Measurements from ENCODE around the gene SIT1. TPM values are rescaled to one million over a fixed set of nuclear protein-coding genes. Genes with fewer than 3 reads are reported as not detected.

The SIT1 gene
- total and polyA plus RNA-seq, 2 experiments from 2014 or later = 13.2 to 14.7 TPM

DNA sequence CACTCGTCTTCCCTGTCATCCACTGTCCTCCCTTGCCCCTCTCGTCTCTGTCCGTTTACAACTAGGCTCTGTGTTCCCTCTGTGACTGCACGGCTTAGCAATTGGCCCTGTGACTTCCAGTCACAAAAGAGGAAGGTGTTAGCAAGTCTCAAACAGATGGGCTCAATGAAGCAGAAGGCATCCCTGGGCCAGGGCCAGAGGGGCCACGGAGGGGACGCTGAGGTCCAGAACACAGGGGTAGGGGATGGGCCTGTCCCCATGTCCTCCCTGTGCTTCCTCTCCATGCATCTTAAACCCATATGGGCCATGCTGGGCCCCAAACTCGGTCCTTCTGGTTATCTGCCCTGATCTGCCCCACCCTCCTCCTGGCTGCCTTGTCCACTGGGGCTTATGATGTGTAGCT, 32.4 kb downstream of the SIT1 start, which contains the start of gene CD72:
Gene CD72, minus strand, starts transcription at position 89 of the 403 bp plus-strand sequence. CDS start 110 bp downstream, outside the sequence.
- H3K36me3 Mint-ChIP-seq (ENCODE audit: low read depth) = no peaks in the 10 kb centered on the region
- Histone ChIP-seq H3K4me1 (ENCODE audit: insufficient read depth) (peaks cover 14% of the 10 kb centered on the region), H3K36me3 (ENCODE audit: insufficient read depth) (no peaks in the 10 kb centered on the region), H3K79me2 (replicated peaks; ENCODE audit: insufficient read depth) (no peaks in the 10 kb centered on the region), H3K27ac (ENCODE audit: low read depth) (no peak within 1 kb of the TSS), H2AFZ (peak within 1 kb of the TSS; percentile 100), H4K20me1 (replicated peaks; ENCODE audit: insufficient read depth) (no peaks in the 10 kb centered on the region), H3F3A (replicated peaks; ENCODE audit: low read depth) (peaks cover 17% of the 10 kb centered on the region), H3K9me2 (ENCODE audit: insufficient read depth) (no peaks in the 10 kb centered on the region), H3K4me2 (peak within 1 kb of the TSS; percentile 95), H3K4me3 (peak within 1 kb of the TSS; percentile 85), H3K27me3 (ENCODE audit: insufficient read depth) (peaks cover 33% of the 10 kb centered on the region)
- H3K27me3 Mint-ChIP-seq (ENCODE audit: insufficient read depth, low read depth, poor library complexity) = peaks cover 34% of the 10 kb centered on the region
- DNase-seq (ENCODE audit: low spot score) (no peak), ATAC-seq (no peak)
- H3K4me3 Mint-ChIP-seq = peak within 1 kb of the TSS; percentile 78
- H3K27ac Mint-ChIP-seq = no peak within 1 kb of the TSS
- H3K4me1 Mint-ChIP-seq = peaks cover 14% of the 10 kb centered on the region
- no peaks in the 10 kb centered on the region for H3K9me3 Mint-ChIP-seq
- TF ChIP-seq EZH2 (IDR thresholded peaks at IDR 0.05; ENCODE audit: low read depth, unreplicated experiment) (no peak), NANOG (IDR thresholded peaks at IDR 0.05; ENCODE audit: borderline replicate concordance) (no peak), ZNF114 (CRISPR knock-in tag; IDR thresholded peaks at IDR 0.05) (no peak), POLR2AphosphoS5 (IDR thresholded peaks at IDR 0.05; ENCODE audit: low read depth) (no peak), ZNF331 (CRISPR knock-in tag; IDR thresholded peaks at IDR 0.05; ENCODE audit: low read depth) (no peak), STAT1 (IDR thresholded peaks at IDR 0.05; ENCODE audit: unreplicated experiment) (no peak), JUNB (IDR thresholded peaks at IDR 0.05; ENCODE audit: unreplicated experiment) (no peak), CREB1 (CRISPR knock-in tag; IDR thresholded peaks at IDR 0.05; ENCODE audit: low read depth) (no peak), EZH2phosphoT487 (IDR thresholded peaks at IDR 0.05; ENCODE audit: unreplicated experiment) (no peak)
- TF ChIP-seq, protein P1, sequence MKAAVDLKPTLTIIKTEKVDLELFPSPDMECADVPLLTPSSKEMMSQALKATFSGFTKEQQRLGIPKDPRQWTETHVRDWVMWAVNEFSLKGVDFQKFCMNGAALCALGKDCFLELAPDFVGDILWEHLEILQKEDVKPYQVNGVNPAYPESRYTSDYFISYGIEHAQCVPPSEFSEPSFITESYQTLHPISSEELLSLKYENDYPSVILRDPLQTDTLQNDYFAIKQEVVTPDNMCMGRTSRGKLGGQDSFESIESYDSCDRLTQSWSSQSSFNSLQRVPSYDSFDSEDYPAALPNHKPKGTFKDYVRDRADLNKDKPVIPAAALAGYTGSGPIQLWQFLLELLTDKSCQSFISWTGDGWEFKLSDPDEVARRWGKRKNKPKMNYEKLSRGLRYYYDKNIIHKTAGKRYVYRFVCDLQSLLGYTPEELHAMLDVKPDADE (IDR thresholded peaks at IDR 0.05) = no peak
- TF ChIP-seq, protein P2, sequence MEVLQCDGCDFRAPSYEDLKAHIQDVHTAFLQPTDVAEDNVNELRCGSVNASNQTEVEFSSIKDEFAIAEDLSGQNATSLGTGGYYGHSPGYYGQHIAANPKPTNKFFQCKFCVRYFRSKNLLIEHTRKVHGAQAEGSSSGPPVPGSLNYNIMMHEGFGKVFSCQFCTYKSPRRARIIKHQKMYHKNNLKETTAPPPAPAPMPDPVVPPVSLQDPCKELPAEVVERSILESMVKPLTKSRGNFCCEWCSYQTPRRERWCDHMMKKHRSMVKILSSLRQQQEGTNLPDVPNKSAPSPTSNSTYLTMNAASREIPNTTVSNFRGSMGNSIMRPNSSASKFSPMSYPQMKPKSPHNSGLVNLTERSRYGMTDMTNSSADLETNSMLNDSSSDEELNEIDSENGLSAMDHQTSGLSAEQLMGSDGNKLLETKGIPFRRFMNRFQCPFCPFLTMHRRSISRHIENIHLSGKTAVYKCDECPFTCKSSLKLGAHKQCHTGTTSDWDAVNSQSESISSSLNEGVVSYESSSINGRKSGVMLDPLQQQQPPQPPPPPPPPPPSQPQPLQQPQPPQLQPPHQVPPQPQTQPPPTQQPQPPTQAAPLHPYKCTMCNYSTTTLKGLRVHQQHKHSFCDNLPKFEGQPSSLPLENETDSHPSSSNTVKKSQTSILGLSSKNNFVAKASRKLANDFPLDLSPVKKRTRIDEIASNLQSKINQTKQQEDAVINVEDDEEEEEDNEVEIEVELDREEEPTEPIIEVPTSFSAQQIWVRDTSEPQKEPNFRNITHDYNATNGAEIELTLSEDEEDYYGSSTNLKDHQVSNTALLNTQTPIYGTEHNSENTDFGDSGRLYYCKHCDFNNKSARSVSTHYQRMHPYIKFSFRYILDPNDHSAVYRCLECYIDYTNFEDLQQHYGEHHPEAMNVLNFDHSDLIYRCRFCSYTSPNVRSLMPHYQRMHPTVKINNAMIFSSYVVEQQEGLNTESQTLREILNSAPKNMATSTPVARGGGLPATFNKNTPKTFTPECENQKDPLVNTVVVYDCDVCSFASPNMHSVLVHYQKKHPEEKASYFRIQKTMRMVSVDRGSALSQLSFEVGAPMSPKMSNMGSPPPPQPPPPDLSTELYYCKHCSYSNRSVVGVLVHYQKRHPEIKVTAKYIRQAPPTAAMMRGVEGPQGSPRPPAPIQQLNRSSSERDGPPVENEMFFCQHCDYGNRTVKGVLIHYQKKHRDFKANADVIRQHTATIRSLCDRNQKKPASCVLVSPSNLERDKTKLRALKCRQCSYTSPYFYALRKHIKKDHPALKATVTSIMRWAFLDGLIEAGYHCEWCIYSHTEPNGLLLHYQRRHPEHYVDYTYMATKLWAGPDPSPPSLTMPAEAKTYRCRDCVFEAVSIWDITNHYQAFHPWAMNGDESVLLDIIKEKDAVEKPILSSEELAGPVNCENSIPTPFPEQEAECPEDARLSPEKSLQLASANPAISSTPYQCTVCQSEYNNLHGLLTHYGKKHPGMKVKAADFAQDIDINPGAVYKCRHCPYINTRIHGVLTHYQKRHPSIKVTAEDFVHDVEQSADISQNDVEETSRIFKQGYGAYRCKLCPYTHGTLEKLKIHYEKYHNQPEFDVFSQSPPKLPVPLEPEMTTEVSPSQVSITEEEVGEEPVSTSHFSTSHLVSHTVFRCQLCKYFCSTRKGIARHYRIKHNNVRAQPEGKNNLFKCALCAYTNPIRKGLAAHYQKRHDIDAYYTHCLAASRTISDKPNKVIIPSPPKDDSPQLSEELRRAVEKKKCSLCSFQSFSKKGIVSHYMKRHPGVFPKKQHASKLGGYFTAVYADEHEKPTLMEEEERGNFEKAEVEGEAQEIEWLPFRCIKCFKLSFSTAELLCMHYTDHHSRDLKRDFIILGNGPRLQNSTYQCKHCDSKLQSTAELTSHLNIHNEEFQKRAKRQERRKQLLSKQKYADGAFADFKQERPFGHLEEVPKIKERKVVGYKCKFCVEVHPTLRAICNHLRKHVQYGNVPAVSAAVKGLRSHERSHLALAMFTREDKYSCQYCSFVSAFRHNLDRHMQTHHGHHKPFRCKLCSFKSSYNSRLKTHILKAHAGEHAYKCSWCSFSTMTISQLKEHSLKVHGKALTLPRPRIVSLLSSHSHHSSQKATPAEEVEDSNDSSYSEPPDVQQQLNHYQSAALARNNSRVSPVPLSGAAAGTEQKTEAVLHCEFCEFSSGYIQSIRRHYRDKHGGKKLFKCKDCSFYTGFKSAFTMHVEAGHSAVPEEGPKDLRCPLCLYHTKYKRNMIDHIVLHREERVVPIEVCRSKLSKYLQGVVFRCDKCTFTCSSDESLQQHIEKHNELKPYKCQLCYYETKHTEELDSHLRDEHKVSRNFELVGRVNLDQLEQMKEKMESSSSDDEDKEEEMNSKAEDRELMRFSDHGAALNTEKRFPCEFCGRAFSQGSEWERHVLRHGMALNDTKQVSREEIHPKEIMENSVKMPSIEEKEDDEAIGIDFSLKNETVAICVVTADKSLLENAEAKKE (CRISPR knock-in tag; IDR thresholded peaks at IDR 0.05) = no peak
- TF ChIP-seq, protein P3, sequence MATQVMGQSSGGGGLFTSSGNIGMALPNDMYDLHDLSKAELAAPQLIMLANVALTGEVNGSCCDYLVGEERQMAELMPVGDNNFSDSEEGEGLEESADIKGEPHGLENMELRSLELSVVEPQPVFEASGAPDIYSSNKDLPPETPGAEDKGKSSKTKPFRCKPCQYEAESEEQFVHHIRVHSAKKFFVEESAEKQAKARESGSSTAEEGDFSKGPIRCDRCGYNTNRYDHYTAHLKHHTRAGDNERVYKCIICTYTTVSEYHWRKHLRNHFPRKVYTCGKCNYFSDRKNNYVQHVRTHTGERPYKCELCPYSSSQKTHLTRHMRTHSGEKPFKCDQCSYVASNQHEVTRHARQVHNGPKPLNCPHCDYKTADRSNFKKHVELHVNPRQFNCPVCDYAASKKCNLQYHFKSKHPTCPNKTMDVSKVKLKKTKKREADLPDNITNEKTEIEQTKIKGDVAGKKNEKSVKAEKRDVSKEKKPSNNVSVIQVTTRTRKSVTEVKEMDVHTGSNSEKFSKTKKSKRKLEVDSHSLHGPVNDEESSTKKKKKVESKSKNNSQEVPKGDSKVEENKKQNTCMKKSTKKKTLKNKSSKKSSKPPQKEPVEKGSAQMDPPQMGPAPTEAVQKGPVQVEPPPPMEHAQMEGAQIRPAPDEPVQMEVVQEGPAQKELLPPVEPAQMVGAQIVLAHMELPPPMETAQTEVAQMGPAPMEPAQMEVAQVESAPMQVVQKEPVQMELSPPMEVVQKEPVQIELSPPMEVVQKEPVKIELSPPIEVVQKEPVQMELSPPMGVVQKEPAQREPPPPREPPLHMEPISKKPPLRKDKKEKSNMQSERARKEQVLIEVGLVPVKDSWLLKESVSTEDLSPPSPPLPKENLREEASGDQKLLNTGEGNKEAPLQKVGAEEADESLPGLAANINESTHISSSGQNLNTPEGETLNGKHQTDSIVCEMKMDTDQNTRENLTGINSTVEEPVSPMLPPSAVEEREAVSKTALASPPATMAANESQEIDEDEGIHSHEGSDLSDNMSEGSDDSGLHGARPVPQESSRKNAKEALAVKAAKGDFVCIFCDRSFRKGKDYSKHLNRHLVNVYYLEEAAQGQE (IDR thresholded peaks at IDR 0.05; ENCODE audit: unreplicated experiment) = no peak
- TF ChIP-seq, protein P4, sequence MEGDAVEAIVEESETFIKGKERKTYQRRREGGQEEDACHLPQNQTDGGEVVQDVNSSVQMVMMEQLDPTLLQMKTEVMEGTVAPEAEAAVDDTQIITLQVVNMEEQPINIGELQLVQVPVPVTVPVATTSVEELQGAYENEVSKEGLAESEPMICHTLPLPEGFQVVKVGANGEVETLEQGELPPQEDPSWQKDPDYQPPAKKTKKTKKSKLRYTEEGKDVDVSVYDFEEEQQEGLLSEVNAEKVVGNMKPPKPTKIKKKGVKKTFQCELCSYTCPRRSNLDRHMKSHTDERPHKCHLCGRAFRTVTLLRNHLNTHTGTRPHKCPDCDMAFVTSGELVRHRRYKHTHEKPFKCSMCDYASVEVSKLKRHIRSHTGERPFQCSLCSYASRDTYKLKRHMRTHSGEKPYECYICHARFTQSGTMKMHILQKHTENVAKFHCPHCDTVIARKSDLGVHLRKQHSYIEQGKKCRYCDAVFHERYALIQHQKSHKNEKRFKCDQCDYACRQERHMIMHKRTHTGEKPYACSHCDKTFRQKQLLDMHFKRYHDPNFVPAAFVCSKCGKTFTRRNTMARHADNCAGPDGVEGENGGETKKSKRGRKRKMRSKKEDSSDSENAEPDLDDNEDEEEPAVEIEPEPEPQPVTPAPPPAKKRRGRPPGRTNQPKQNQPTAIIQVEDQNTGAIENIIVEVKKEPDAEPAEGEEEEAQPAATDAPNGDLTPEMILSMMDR (conservative IDR thresholded peaks at IDR 0.05; ENCODE audit: low read depth in 2 of 2) = no peak

Measured in GM23338 (cell line).